ENCODE measurements around the gene MARK4.

The MARK4 gene

GRCh38 chr19:45298264-45298663, 47.2 kb downstream of the MARK4 start:
- no peak for TF ChIP-seq CTCF (IDR thresholded peaks at IDR 0.05; ENCODE audit: control extremely low read depth, extremely low read depth, low read depth, missing control alignments)
- POLR2A ChIA-PET = no interaction called here
- no peak for DNase-seq (ENCODE audit: extremely low spot score)
- CTCF ChIA-PET = no interaction called here

- ChIA-PET POLR2A (no interaction called here), CTCF (no interaction called here)
- TF ChIP-seq CTCF (IDR thresholded peaks at IDR 0.05; ENCODE audit: control extremely low read depth, extremely low read depth, low read depth, missing control alignments) = no peak
- no peak for DNase-seq (ENCODE audit: extremely low spot score)
These were observed 48.6 kb downstream of the MARK4 start for GRCh38 chr19:45299719-45300118.

DNA sequence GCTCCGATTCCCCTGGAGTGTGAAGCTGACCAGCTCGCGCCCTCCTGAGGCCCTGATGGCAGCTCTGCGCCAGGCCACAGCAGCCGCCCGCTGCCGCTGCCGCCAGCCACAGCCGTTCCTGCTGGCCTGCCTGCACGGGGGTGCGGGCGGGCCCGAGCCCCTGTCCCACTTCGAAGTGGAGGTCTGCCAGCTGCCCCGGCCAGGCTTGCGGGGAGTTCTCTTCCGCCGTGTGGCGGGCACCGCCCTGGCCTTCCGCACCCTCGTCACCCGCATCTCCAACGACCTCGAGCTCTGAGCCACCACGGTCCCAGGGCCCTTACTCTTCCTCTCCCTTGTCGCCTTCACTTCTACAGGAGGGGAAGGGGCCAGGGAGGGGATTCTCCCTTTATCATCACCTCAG, 51.3 kb downstream of the MARK4 start:
- ChIA-PET CTCF (no interaction called here), POLR2A (no interaction called here)
- TF ChIP-seq CTCF (IDR thresholded peaks at IDR 0.05; ENCODE audit: control extremely low read depth, extremely low read depth, low read depth, missing control alignments) = no peak
- DNase-seq (ENCODE audit: extremely low spot score) = no peak

DNA sequence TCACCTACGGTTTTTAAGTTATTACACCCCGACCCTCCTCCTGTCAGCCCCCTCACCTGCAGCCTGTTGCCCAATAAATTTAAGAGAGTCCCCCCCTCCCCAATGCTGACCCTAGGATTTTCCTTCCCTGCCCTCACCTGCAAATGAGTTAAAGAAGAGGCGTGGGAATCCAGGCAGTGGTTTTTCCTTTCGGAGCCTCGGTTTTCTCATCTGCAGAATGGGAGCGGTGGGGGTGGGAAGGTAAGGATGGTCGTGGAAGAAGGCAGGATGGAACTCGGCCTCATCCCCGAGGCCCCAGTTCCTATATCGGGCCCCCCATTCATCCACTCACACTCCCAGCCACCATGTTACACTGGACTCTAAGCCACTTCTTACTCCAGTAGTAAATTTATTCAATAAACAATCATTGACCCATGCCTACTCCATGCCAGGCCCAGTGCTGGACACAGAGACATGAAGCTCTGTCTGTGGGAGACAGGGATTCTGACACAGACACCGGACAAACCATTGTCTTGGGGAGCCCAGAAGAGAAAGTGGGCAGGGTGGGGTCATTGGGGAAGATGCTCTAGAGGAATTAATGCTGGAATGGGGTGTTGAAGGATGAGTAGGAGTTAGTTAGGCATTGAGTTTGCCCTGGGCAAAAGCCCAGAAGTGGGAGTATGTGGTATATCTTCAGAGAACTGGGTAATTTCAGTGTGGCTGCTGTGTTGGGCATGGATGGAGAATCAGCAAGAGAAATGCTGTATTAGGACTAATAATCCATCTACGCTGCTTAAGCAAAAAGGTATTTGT, 52.4 kb downstream of the MARK4 start:
- no peak for TF ChIP-seq CTCF (IDR thresholded peaks at IDR 0.05; ENCODE audit: control extremely low read depth, extremely low read depth, low read depth, missing control alignments)
- DNase-seq (ENCODE audit: extremely low spot score) = no peak
- CTCF ChIA-PET = interaction anchor here (1.5 kb wide), 1 partner anchor 12 kb away, joined by 4 read pairs; no protein-coding TSS in a partner anchor
- POLR2A ChIA-PET = no interaction called here

- ChIA-PET CTCF (interaction anchor here (1.5 kb wide), 1 partner anchor 13 kb away, joined by 4 read pairs; no protein-coding TSS in a partner anchor), POLR2A (no interaction called here)
- no peak for DNase-seq (ENCODE audit: extremely low spot score)
These were observed 53.3 kb downstream of the MARK4 start for GRCh38 chr19:45304141-45304926.

More at GRCh38 chr19:45304141-45304926, 53.3 kb downstream of the MARK4 start:
- no peak for TF ChIP-seq CTCF (IDR thresholded peaks at IDR 0.05; ENCODE audit: control extremely low read depth, extremely low read depth, low read depth, missing control alignments)

All from GM10248 (cell line).